ENCODE results near the gene PEF1.

GRCh38 chr1:31678681-31679080 is 34.0 kb upstream of the PEF1 start:
- TF ChIP-seq POLR2AphosphoS5 (IDR thresholded peaks at IDR 0.05; ENCODE audit: low read depth, low read length) (no peak), TAF1 (IDR thresholded peaks at IDR 0.05; ENCODE audit: borderline replicate concordance, low read depth, low read length) (no peak)

Measured in GM12892 (cell line).